HepG2 (cell line): ENCODE results near the gene OR6X1. TPM values are rescaled to one million over a fixed set of nuclear protein-coding genes. Genes with fewer than 3 reads are reported as not detected.
"Not testable (repeated sequence)": the region's sequence is repeated elsewhere in the genome, so short reads cannot be mapped to it uniquely, and the experiment has no call there.

Source experiments
- ATAC-seq: fragments of 200-7000 bp; cut with Tn5 transposase; 3 replicates; pipeline ENCODE4 v1.9.1; 2020; ENCODE audit warnings: mild to moderate bottlenecking, moderate library complexity
- BruUV-seq: library from RNA; stranded (reverse); fragments of 400-500 nt; replicated peaks from 2 replicates; lab custom pipeline; 2021; lab: Mats Ljungman, UMichigan
- CTCF ChIA-PET: fragments of 300-600 bp; formaldehyde crosslinking; extraction: SDS; loops from one replicate; lab custom pipeline; 2021; ENCODE audit warnings: low total read pairs, inconsistent platforms, low intra/inter-chr PET ratio; lab: Yijun Ruan, JAX
- POLR2A ChIA-PET: fragments of 350-600 bp; sonication (Branson Sonifier 250); formaldehyde crosslinking; loops from one replicate; lab custom pipeline; 2020; ENCODE audit warnings: antibody characterized with exemption, inconsistent platforms; lab: Yijun Ruan, JAX
- DNase-seq: peaks from one replicate; pipeline ENCODE4 v3.0.0-alpha.2; 2015; ENCODE audit warnings: low spot score
- FAIRE-seq: peaks from 3 replicates; lab custom pipeline; 2011; peaks lifted over from hg19 to GRCh38; lab: Jason Lieb, UNC
- H2AFZ ChIP-seq: one replicate; pipeline ENCODE4 v1.6.1; 2011; ENCODE audit warnings: low read length, inconsistent platforms
- H3K27ac ChIP-seq: fragments of 300-600 bp; 3 replicates; pipeline ENCODE4 v1.8.0; 2011; ENCODE audit warnings: mixed run types, mild to moderate bottlenecking, mixed read lengths, low read length, inconsistent platforms; ENCODE audit not compliant: insufficient read depth; ENCODE audit errors: extremely low read length
- H3K27me3 ChIP-seq, 2 experiments: fragments of 200-600 bp in 1 of 2; 2 replicates in 1 of 2; 3 replicates in 1 of 2; pipeline versions ENCODE4 v1.6.0 to v1.8.0; 2011; ENCODE audit warnings: low read length in 2 of 2, mild to moderate bottlenecking in 2 of 2, moderate library complexity in 2 of 2, inconsistent platforms in 1 of 2; ENCODE audit not compliant: insufficient read depth in 2 of 2, control insufficient read depth in 1 of 2
- H3K36me3 ChIP-seq, 2 experiments: fragments of 200-600 bp in 1 of 2; replicated peaks in 1 of 2; 2 replicates in 1 of 2; 3 replicates in 1 of 2; pipeline versions ENCODE4 v1.5.1 to v1.8.0; 2011; ENCODE audit warnings: low read length in 2 of 2, inconsistent platforms in 1 of 2; ENCODE audit not compliant: insufficient read depth in 2 of 2, control insufficient read depth in 1 of 2
- H3K4me1 ChIP-seq: 2 replicates; pipeline ENCODE4 v1.5.1; 2012; ENCODE audit warnings: low read length, inconsistent platforms; ENCODE audit not compliant: insufficient read depth
- H3K4me2 ChIP-seq: 2 replicates; pipeline ENCODE4 v1.6.0; 2011; ENCODE audit warnings: low read depth, low read length, inconsistent platforms
- H3K4me3 ChIP-seq, 3 experiments: fragments of 200-600 bp in 1 of 3; sonication (generic), shearing (Covaris generic) in 1 of 3; replicated peaks in 1 of 3; 2 replicates each; pipeline ENCODE4 v1.5.1; 2011 to 2016; ENCODE audit warnings: low read length in 3 of 3, inconsistent platforms in 2 of 3, low read depth in 2 of 3, mild to moderate bottlenecking in 2 of 3, control low read depth in 1 of 3, mixed read lengths in 1 of 3; ENCODE audit not compliant: insufficient read depth in 1 of 3
- H3K79me2 ChIP-seq: one replicate; pipeline ENCODE4 v1.6.1; 2011; ENCODE audit warnings: low read length, inconsistent platforms; ENCODE audit not compliant: insufficient read depth
- H3K9ac ChIP-seq: 2 replicates; pipeline ENCODE4 v1.6.0; 2011; ENCODE audit warnings: mild to moderate bottlenecking, low read depth, low read length, inconsistent platforms; ENCODE audit not compliant: insufficient read depth
- H3K9me3 ChIP-seq: 2 replicates; pipeline ENCODE4 v1.5.1; 2012; ENCODE audit warnings: mild to moderate bottlenecking, low read length
- H4K20me1 ChIP-seq: 2 replicates; pipeline ENCODE4 v1.6.0; 2011; ENCODE audit warnings: inconsistent platforms, mild to moderate bottlenecking, low read length, moderate library complexity; ENCODE audit not compliant: insufficient read depth
- HNF4G ChIP-seq, 2 experiments: sonication (generic) in 1 of 2; formaldehyde crosslinking in 1 of 2; IDR thresholded peaks; 2 replicates each; pipeline versions ENCODE4 v1.4.0 to v1.6.1; 2011 to 2020; ENCODE audit warnings: borderline replicate concordance in 2 of 2, low read depth in 2 of 2, mild to moderate bottlenecking in 2 of 2, low read length in 1 of 2, missing genetic modification reagents in 1 of 2, moderate library complexity in 1 of 2
- MIER2 ChIP-seq: IDR thresholded peaks from 2 replicates; pipeline ENCODE4 v1.6.1; 2016; ENCODE audit warnings: missing biosample characterization, missing genetic modification reagents
- PITX1 ChIP-seq: sonication (generic); formaldehyde crosslinking; IDR thresholded peaks from 2 replicates; pipeline ENCODE4 v1.5.1; 2020; ENCODE audit warnings: mild to moderate bottlenecking, missing genetic modification reagents
- SP4 ChIP-seq: sonication (generic); formaldehyde crosslinking; IDR thresholded peaks from 2 replicates; pipeline ENCODE4 v1.8.1; 2023; ENCODE audit warnings: mild to moderate bottlenecking, missing genetic modification reagents
- THAP11 ChIP-seq: IDR thresholded peaks from 2 replicates; pipeline ENCODE4 v1.6.1; 2016; ENCODE audit warnings: missing biosample characterization, missing genetic modification reagents
- ZMAT3 ChIP-seq: sonication (generic); formaldehyde crosslinking; conservative IDR thresholded peaks from 2 replicates; pipeline ENCODE4 v1.7.0; 2021; ENCODE audit warnings: missing genetic modification reagents
- ZNF547 ChIP-seq: sonication (generic); formaldehyde crosslinking; IDR thresholded peaks from 2 replicates; pipeline ENCODE4 v1.5.1; 2020; ENCODE audit warnings: mild to moderate bottlenecking, missing genetic modification reagents
- ZNF749 ChIP-seq: sonication (generic); formaldehyde crosslinking; IDR thresholded peaks from 2 replicates; pipeline ENCODE4 v1.8.0; 2022; ENCODE audit warnings: mild to moderate bottlenecking, missing genetic modification reagents, moderate library complexity, borderline replicate concordance
- WGBS: methylation state at CpG from one replicate; pipeline ENCODE4 v1.1.6; 2017; ENCODE audit warnings: low lambda C conversion rate; 5-methylcytosine and 5-hydroxymethylcytosine counted together
- in situ Hi-C: cut with HindIII; loops from 2 replicates; pipeline ENCODE4 v1.10.0; 2017; ENCODE audit warnings: low pct_unique_long_range_greater_than_20kb; ENCODE audit not compliant: extremely low pct_ligation_motif_present
- intact Hi-C: fragments of 100-400 bp; cut with micrococcal nuclease; formaldehyde crosslinking; loops from one replicate; pipeline ENCODE4 v1.10.0; 2022; ENCODE audit not compliant: unreplicated experiment
- polyA plus RNA-seq, 8 experiments: library from polyadenylated mRNA; depleted of rRNA in 3 of 8; stranded (reverse) in 7 of 8; unstranded in 1 of 8; fragments of >200 nt; fragmentation: Illumina TruSeq in 4 of 8; extraction: Trizol in 4 of 8; gene quantifications; 2 replicates each; pipeline versions ENCODE4 v1.2.1 to v1.2.3, GENCODE V29; 2011 to 2016; ENCODE audit warnings: low read depth in 4 of 8, missing spikeins in 1 of 8, mixed read lengths in 1 of 8; ENCODE audit not compliant: insufficient read depth in 1 of 8
- total RNA-seq, 5 experiments: library from RNA; depleted of rRNA; stranded (reverse); fragments of >200 nt; fragmentation: Illumina TruSeq; extraction: Trizol; gene quantifications; 2 replicates each; pipeline ENCODE4 v1.2.3, GENCODE V29; 2016; ENCODE audit warnings: low read depth in 1 of 5

Gene OR6X1
- total and polyA plus RNA-seq, 2 of the 13 experiments (the other 11 are each of a cell fraction or from before 2014, with no cell fraction given), result not detected

DNA sequence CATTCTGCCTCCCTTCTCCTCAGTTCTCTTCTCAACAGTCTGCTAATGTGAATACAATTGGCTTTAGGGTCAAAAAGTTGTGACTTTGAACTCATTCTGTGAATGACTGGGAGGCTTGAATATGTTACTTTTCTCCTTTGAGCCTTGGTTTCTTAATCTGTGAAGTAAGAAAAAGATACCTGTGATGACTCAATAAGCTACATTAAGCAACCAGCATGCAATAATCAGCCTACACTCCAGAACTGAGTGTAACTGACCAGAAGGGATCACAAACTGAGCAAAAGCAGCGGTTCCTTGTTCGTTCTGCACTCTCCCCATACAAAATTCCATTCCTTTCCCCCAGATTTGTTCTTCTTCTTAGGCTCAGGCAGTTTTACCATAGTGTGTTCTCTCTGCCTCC lies 36.3 kb downstream of the OR6X1 start:
- in situ Hi-C loops (no loop called here), intact Hi-C loops (no loop called here)
- no peaks in the 10 kb centered on the region; a peak in 1 of 5 replicates for H3K27me3 ChIP-seq
- no peak overlapping the region for H3K9ac ChIP-seq
- H3K79me2 ChIP-seq, result no peaks in the 10 kb centered on the region
- no peaks in the 10 kb centered on the region for H4K20me1 ChIP-seq
- H3K27ac ChIP-seq, result no peak overlapping the region
- no peaks in the 10 kb centered on the region for H3K4me1 ChIP-seq
- H2AFZ ChIP-seq, result no peak overlapping the region
- FAIRE-seq (no peak), ATAC-seq (no peak), DNase-seq (no peak)
- no peaks in the 10 kb centered on the region for H3K9me3 ChIP-seq
- WGBS, result 0% methylated on average over 2 of the region's 2 CpGs
- H3K4me2 ChIP-seq, result no peak overlapping the region
- no TSS peak for BruUV-seq
- no peak for TF ChIP-seq PITX1 (CRISPR knock-in tag)
- TF ChIP-seq SP4, result no peak
- TF ChIP-seq THAP11, result no peak
- TF ChIP-seq MIER2 (CRISPR knock-in tag), result no peak
- TF ChIP-seq ZMAT3 (CRISPR knock-in tag), result no peak
- TF ChIP-seq ZNF547 (CRISPR knock-in tag), result no peak
- TF ChIP-seq ZNF749, result no peak
- no peak for TF ChIP-seq HNF4G (IDR thresholded peaks at IDR 0.05; ENCODE audit: borderline replicate concordance, low read depth, low read length)
- no peak for TF ChIP-seq HNF4G (CRISPR knock-in tag; IDR thresholded peaks at IDR 0.05; ENCODE audit: borderline replicate concordance, low read depth)
- ChIA-PET POLR2A (no interaction called here), CTCF (no interaction called here)
- H3K4me3 ChIP-seq, result no peak overlapping the region
- no peaks in the 10 kb centered on the region for H3K36me3 ChIP-seq

DNA sequence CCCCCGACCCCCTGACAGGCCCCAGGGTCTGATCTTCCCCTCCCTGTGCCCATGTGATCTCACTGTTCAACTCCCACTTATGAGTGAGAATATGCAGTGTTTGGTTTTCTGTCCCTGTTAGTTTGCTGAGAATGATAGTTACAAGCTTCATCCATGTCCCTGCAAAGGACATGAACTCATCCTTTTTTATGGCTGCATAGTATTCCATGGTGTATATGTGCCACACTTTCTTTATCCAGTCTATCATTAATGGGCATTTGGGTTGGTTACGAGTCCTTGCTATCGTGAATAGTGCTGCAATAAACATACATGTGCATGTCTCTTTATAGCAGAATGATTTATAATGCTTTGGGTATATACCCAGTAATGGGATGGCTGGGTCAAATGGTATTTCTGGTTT lies 41.7 kb downstream of the OR6X1 start:
- H3K27ac ChIP-seq, CTCF ChIA-PET, in situ Hi-C loops: not testable (repeated sequence)

More for the DNA sequence above, 41.7 kb downstream of the OR6X1 start:
- BruUV-seq, H4K20me1 ChIP-seq, ATAC-seq, H3K4me1 ChIP-seq, H3K4me2 ChIP-seq, DNase-seq, intact Hi-C loops, H3K79me2 ChIP-seq, H3K9ac ChIP-seq, H3K4me3 ChIP-seq, H3K9me3 ChIP-seq, FAIRE-seq, POLR2A ChIA-PET, H3K27me3 ChIP-seq, H3K36me3 ChIP-seq, H2AFZ ChIP-seq: not testable (repeated sequence)
- WGBS, result 2% methylated on average over 3 of the region's 3 CpGs
